GM12878 (cell line): ENCODE measurements around the gene TBC1D10A.

Source experiments
- BHLHE40 ChIP-seq, 2 experiments: fragments of 450-650 bp in 1 of 2; IDR thresholded peaks; 2 replicates each; pipeline ENCODE4 v1.6.1; 2011 to 2017; ENCODE audit warnings: low read depth in 2 of 2, borderline replicate concordance in 1 of 2, improper control_type of control experiment in 1 of 2, low read length in 1 of 2, mild to moderate bottlenecking in 1 of 2
- CHD2 ChIP-seq: IDR thresholded peaks from 2 replicates; pipeline ENCODE4 v1.6.1; 2011; ENCODE audit warnings: low read depth, low read length, improper control_type of control experiment, borderline replicate concordance
- DPF2 ChIP-seq: fragments of 450-650 bp; IDR thresholded peaks from 2 replicates; pipeline ENCODE4 v1.6.1; 2017; ENCODE audit warnings: mild to moderate bottlenecking
- EGR1 ChIP-seq, 2 experiments: IDR thresholded peaks; 1 replicate in 1 of 2; 2 replicates in 1 of 2; pipeline ENCODE4 v1.6.1; 2011 to 2012; ENCODE audit warnings: low read depth in 2 of 2, low read length in 2 of 2, borderline replicate concordance in 1 of 2, mild to moderate bottlenecking in 1 of 2, moderate library complexity in 1 of 2
- EZH2 ChIP-seq: IDR thresholded peaks from 2 replicates; pipeline ENCODE4 v1.6.1; 2012; ENCODE audit warnings: low read depth, mild to moderate bottlenecking, control low read depth, inconsistent platforms, low read length, borderline replicate concordance; ENCODE audit not compliant: control insufficient read depth
- FOS ChIP-seq: IDR thresholded peaks from 3 replicates; pipeline ENCODE4 v1.6.1; 2011; ENCODE audit warnings: borderline replicate concordance; ENCODE audit not compliant: insufficient read length; ENCODE audit errors: extremely low read depth
- GATAD2B ChIP-seq: fragments of 450-650 bp; conservative IDR thresholded peaks from 2 replicates; pipeline ENCODE4 v1.6.1; 2017; ENCODE audit warnings: low read depth, mild to moderate bottlenecking, moderate library complexity
- NR2C2 ChIP-seq: IDR thresholded peaks from 2 replicates; pipeline ENCODE4 v1.6.1; 2011; ENCODE audit warnings: borderline replicate concordance, low read depth; ENCODE audit not compliant: control insufficient read depth, insufficient read length
- POLR2AphosphoS5 ChIP-seq: IDR thresholded peaks from 2 replicates; pipeline ENCODE4 v1.6.1; 2011; ENCODE audit warnings: mild to moderate bottlenecking, low read length, inconsistent platforms
- RBBP5 ChIP-seq: fragments of 200-600 bp; sonication (generic); conservative IDR thresholded peaks from 2 replicates; pipeline ENCODE4 v1.6.1; 2016
- TF ChIP-seq, protein P1 (sequence below): fragments of 450-650 bp; IDR thresholded peaks from 2 replicates; pipeline ENCODE4 v1.6.1; 2016; ENCODE audit warnings: mild to moderate bottlenecking, moderate library complexity, borderline replicate concordance
- TF ChIP-seq, protein P2 (sequence below): fragments of 450-650 bp; IDR thresholded peaks from 2 replicates; pipeline ENCODE4 v1.6.1; 2017; ENCODE audit warnings: mild to moderate bottlenecking
- TF ChIP-seq, protein P3 (sequence below), 3 experiments: IDR thresholded peaks in 2 of 3; conservative IDR thresholded peaks in 1 of 3; 2 replicates each; pipeline ENCODE4 v1.5.1; 2011; ENCODE audit warnings: low read depth in 3 of 3, low read length in 3 of 3, mild to moderate bottlenecking in 3 of 3, control low read depth in 2 of 3, moderate library complexity in 2 of 3, inconsistent platforms in 1 of 3, mixed read lengths in 1 of 3; ENCODE audit not compliant: control insufficient read depth in 2 of 3, insufficient read depth in 1 of 3; ENCODE audit errors: extremely low read depth in 1 of 3

GRCh38 chr22:30245985-30246813 lies 80.5 kb downstream of the TBC1D10A start, which contains the start of gene LIF:
- TF ChIP-seq, protein P1, sequence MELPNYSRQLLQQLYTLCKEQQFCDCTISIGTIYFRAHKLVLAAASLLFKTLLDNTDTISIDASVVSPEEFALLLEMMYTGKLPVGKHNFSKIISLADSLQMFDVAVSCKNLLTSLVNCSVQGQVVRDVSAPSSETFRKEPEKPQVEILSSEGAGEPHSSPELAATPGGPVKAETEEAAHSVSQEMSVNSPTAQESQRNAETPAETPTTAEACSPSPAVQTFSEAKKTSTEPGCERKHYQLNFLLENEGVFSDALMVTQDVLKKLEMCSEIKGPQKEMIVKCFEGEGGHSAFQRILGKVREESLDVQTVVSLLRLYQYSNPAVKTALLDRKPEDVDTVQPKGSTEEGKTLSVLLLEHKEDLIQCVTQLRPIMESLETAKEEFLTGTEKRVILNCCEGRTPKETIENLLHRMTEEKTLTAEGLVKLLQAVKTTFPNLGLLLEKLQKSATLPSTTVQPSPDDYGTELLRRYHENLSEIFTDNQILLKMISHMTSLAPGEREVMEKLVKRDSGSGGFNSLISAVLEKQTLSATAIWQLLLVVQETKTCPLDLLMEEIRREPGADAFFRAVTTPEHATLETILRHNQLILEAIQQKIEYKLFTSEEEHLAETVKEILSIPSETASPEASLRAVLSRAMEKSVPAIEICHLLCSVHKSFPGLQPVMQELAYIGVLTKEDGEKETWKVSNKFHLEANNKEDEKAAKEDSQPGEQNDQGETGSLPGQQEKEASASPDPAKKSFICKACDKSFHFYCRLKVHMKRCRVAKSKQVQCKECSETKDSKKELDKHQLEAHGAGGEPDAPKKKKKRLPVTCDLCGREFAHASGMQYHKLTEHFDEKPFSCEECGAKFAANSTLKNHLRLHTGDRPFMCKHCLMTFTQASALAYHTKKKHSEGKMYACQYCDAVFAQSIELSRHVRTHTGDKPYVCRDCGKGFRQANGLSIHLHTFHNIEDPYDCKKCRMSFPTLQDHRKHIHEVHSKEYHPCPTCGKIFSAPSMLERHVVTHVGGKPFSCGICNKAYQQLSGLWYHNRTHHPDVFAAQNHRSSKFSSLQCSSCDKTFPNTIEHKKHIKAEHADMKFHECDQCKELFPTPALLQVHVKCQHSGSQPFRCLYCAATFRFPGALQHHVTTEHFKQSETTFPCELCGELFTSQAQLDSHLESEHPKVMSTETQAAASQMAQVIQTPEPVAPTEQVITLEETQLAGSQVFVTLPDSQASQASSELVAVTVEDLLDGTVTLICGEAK: no peak
- TF ChIP-seq RBBP5 (no peak), FOS (no peak), GATAD2B (peak; percentile 50; the same call in 1 of the 2 replicates), POLR2AphosphoS5 (no peak), EGR1 (IDR thresholded peaks at IDR 0.05; ENCODE audit: borderline replicate concordance in 1 of 2, low read depth in 2 of 2, low read length in 2 of 2) (0 out of 3 replicates have a peak, but pooled peaks of 1 of the 2 experiments have one; percentile 7), BHLHE40 (IDR thresholded peaks at IDR 0.05; ENCODE audit: borderline replicate concordance in 1 of 2, low read depth in 2 of 2, low read length in 1 of 2) (0 out of 4 replicates have a peak, but pooled peaks of 1 of the 2 experiments have one; percentile 12), NR2C2 (no peak), EZH2 (no peak), CHD2 (no peak), DPF2 (no peak)
- TF ChIP-seq, protein P2, sequence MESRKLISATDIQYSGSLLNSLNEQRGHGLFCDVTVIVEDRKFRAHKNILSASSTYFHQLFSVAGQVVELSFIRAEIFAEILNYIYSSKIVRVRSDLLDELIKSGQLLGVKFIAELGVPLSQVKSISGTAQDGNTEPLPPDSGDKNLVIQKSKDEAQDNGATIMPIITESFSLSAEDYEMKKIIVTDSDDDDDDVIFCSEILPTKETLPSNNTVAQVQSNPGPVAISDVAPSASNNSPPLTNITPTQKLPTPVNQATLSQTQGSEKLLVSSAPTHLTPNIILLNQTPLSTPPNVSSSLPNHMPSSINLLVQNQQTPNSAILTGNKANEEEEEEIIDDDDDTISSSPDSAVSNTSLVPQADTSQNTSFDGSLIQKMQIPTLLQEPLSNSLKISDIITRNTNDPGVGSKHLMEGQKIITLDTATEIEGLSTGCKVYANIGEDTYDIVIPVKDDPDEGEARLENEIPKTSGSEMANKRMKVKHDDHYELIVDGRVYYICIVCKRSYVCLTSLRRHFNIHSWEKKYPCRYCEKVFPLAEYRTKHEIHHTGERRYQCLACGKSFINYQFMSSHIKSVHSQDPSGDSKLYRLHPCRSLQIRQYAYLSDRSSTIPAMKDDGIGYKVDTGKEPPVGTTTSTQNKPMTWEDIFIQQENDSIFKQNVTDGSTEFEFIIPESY: no peak
- TF ChIP-seq, protein P3, sequence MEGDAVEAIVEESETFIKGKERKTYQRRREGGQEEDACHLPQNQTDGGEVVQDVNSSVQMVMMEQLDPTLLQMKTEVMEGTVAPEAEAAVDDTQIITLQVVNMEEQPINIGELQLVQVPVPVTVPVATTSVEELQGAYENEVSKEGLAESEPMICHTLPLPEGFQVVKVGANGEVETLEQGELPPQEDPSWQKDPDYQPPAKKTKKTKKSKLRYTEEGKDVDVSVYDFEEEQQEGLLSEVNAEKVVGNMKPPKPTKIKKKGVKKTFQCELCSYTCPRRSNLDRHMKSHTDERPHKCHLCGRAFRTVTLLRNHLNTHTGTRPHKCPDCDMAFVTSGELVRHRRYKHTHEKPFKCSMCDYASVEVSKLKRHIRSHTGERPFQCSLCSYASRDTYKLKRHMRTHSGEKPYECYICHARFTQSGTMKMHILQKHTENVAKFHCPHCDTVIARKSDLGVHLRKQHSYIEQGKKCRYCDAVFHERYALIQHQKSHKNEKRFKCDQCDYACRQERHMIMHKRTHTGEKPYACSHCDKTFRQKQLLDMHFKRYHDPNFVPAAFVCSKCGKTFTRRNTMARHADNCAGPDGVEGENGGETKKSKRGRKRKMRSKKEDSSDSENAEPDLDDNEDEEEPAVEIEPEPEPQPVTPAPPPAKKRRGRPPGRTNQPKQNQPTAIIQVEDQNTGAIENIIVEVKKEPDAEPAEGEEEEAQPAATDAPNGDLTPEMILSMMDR (IDR thresholded peaks at IDR 0.05 in 2 of 3, conservative IDR thresholded peaks at IDR 0.05 in 1 of 3; ENCODE audit: control insufficient read depth in 2 of 3, extremely low read depth in 1 of 3, insufficient read depth in 1 of 3, low read depth in 3 of 3, low read length in 3 of 3): no peak
